NCI-H1436 treated with DMSO at 0.1 percent for 48 hours (cell line): Measurements from ENCODE around the gene SLC22A17.

Experiments used
- DNase-seq: peaks from one replicate; lab custom pipeline; 2025; lab: John Stamatoyannopoulos, UW

Gene SLC22A17

GRCh38 chr14:23361763-23362162, 9.1 kb upstream of the SLC22A17 start:
- no peak for DNase-seq

DNA sequence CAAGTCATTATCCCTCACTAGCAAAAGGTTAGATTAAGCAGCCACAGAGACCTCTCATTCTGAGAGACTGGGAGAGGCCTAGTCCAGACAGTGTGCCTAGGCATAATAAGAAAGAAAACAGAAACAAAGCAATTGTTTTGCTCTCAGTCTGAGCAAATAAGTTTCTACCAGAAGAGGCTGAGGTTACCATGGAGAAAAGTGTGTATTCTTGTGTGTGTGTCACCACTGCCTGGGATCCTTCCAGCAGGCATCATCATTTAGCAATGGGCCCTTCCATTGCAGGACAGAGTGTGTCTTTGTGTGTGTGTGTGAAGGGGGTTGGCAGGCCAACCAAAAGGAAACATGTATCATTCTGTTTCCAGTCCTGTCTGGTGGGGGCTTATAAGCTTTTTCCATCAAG, 8.6 kb upstream of the SLC22A17 start:
- no peak for DNase-seq

DNA sequence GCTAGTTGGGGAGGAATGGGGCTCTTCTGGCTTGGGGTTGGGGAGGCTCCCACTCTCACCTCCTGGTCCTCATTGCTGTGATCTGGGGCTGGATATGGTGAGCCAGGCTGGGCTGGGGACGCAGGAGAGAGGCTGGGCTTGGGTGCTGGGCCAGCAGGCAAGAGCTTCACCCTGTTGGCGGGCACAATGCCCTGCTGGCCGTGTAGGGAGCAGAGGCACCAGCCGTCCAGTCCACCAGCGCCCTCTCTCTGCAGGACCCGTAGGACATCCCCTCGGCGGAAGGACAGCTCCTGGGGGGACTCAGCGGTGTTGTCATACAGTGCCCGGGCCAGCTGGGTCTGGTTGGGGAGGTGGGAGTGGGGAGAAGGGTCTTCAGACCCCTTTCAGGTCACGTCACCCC, 7.8 kb upstream of the SLC22A17 start:
- no peak for DNase-seq

GRCh38 chr14:23359722-23360447, 7.2 kb upstream of the SLC22A17 start:
- no peak for DNase-seq

GRCh38 chr14:23359167-23359626, 6.5 kb upstream of the SLC22A17 start:
- no peak for DNase-seq

DNA sequence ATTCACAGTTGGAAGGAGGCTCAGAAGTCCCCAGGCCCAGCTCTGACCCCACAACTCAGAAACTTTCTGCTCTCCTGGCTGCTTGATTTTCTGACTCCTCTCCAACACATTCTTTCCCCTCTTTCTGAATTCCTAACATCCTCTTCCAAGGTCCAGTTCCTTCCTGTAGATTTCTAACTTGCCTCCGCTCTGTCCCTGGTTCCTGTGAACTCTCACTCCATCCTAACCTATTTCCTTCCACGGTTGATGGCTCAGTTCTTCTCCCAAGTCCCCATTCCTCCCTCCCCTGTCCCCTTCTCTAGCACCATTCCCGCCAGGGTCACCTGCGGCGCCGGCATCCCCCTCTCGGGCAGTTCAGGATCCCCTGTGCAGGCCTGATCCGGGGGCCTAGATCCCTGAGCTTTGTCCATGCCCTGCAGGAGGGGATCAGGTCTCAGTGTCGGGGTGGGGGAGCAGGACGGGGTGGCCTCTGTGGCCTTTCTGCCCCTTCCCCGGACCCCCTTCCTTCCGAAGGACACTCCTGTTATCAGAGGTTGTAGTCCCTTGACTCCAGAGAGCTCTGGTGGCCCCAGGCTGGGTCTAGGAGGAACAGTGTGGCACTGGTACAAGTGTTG, 6.0 kb upstream of the SLC22A17 start:
- no peak for DNase-seq

DNA sequence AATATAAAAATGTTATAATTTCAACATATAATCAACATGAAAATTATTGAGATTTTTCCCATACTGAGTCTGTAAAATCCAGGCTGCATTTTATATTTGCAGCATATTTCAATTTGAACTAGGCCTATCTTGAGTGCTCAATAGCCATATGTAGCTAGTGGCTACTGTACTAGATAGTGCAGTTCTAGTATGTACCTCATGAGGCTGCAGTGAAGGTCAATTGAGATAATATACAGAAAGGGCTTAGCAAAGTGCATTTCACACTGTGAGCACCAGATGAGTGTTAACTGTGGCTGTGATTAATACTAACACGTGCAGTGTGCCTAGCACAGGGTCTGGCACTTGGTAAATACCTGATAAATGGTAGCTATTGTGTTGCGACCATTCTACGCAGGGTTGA, 5.4 kb upstream of the SLC22A17 start:
- no peak for DNase-seq

DNA sequence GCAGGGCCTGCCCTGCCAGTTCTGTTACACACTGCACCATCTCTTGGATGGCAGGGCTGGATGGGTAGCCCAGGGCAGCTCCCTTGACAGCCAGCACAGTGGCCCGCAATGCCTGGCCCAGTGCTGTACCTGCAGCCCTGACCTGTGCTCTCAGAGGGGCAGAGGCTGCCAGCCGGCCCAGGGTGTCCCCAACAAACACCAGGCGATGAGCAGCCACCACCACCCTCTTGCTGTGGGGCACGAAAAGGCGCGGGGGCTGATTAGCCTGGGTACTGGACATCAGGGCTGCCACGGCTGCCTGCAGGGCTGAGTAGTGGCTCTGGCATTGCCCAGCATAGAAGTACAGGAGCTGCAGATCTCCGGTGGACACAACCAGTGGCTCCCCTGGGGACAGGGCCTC, 4.6 kb upstream of the SLC22A17 start:
- DNase-seq, result no peak

DNA sequence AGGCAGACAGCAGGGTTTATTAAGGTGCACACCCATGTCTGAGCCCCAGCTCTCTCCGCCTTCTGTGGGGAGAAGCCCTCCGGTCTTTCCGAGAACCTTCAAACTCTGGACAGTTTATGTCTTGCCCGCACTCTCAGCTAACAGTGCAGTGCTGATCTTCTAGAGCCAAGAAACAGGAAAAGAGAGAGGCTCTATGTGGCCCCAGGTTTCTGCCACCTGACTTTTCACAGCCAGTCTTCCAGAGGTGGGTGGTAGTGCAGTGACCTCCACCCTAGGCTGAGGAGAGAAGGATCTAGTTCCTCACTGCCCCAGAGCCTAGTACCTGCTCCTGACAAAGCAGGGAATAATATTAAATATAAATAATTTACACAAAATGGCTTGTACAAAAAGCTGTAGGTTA, 4.0 kb upstream of the SLC22A17 start:
- no peak for DNase-seq

GRCh38 chr14:23355871-23356435, 3.3 kb upstream of the SLC22A17 start:
- DNase-seq, result no peak

DNA sequence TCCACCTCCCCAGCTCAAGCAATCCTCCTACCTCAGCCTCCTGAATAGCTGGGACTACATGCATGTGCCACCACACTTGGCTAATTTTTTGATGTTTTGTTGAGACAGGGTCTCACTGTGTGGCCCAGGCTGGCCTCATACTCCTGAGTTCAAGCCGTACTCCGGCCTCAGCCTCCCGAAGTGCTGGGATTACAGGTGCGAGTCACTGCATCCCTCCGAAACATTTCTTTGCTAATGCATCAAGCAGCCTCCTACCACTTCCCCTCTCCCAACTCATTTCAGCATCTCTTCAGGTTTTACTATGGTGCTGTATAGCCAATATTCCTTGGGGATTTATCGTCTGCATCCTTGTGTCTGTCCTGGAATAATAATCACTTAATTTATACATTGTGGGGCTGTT, 2.3 kb upstream of the SLC22A17 start:
- no peak for DNase-seq

DNA sequence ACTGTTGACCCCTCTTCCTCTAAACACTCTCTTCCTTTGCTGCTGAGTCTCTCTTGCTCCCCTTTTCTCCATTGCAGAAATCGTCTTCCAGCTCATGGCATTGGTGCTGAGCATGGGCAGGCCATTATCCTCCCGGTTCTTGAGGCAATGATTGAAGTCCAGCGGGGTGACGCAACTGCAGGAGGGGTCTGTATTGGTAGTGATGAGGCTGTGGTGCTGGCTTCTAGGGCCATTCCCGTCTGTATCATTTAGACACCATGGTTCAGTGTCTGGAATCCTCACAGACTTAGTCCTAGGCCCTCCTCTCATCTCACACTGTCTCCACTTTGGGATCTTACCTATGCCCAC, 720 bp upstream of the SLC22A17 start:
- no peak for DNase-seq

GRCh38 chr14:23351681-23352505, 794 bp downstream of the SLC22A17 start:
- DNase-seq, result no peak

- DNase-seq, result no peak
These were observed 3.4 kb downstream of the SLC22A17 start for GRCh38 chr14:23349156-23349845.

DNA sequence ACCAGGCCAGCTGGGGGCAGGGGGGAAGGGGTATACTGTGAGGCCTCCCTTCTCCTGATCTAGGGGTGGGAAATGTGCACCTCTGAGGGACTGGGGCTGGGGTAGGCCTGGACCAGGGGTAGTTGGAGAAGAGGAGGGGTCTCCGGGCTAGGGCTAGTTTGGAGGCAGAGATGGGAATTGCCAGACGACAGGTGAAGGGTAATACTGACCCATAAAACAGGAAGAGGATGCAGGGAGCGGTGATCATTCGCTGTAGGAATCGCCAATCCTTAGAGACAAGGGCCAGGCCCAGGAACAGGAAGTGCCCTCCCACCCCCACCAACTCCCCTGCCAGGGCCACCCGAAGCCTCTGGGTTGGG, 4.4 kb downstream of the SLC22A17 start:
- DNase-seq, result no peak

- DNase-seq, result no peak
These were observed 5.0 kb downstream of the SLC22A17 start for GRCh38 chr14:23347406-23348296.

DNA sequence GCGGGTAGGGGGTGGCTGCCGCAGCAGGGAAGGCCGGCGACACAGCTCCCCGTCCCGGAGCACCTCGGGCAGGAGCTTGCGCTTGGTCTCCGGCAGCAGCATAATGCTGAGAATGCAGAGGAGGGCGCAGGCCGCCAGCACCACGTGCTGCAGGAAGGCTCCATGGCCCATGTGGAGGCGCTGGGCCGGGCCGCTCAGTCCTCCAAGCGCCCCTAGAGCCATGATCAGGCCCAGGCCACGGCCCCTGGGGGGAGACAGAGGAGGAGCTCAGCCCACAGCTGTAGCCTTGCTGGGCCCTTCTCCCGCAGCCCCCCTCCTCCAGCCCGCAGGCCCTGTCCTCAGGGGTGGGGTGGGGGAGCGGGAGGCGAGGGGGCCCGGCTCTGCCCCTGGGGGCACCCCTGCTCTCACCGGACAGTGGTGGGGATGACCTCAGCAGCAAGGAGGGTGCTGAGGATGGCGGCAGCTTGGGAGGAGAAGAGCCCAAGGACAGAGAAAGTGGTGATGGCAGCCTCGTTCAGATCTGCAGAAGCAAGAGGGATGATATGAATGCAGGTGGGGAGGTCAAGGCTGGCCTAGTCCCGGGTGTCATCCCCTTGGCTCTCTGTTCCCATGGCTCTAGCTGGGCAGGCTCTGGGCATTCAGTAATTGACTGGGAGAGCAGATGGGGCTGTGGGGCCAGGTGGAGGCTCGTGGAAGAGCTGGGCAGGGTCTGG, 5.8 kb downstream of the SLC22A17 start:
- no peak for DNase-seq

- DNase-seq, result no peak
These were observed 6.5 kb downstream of the SLC22A17 start for GRCh38 chr14:23345987-23346692.

DNA sequence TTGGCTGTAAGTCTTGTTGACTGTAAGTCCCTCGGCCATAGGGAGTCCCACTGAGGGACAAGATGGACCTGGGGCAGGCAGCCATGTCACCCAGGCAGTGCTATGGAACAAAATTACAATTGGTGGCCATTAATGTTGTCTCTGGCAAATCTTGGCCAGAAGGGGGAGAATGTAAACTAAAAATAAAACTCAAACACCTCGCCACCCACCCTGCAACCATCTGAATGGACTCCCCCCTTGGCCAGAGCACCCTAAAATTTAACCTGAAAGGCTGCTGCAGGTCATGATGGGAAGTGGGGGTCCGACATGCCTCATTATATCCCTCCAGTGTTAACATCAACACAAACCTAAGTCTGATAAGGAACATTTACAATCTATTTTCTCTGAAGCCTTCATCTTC, 8.2 kb downstream of the SLC22A17 start:
- DNase-seq, result no peak
